ENCODE measurements around the gene BCL11B.
"Not testable (repeated sequence)": the region's sequence is repeated elsewhere in the genome, so short reads cannot be mapped to it uniquely, and the experiment has no call there.

BCL11B gene

GRCh38 chr14:99232714-99233214, 39.2 kb downstream of the BCL11B start:
- Histone ChIP-seq H3K36me3 (no peaks in the 10 kb centered on the region), H3K4me1 (no peaks in the 10 kb centered on the region), H3K27me3 (no peaks in the 10 kb centered on the region), H3K9me3 (no peaks in the 10 kb centered on the region), H3K4me3 (ENCODE audit: low read depth, low read length) (no peak overlapping the region)
- no peak for DNase-seq
- no peak for TF ChIP-seq CTCF (IDR thresholded peaks at IDR 0.05; ENCODE audit: low read depth, low read length)

- Histone ChIP-seq H3K4me3 (ENCODE audit: low read depth, low read length) (no peak overlapping the region), H3K4me1 (no peaks in the 10 kb centered on the region), H3K9me3 (no peaks in the 10 kb centered on the region), H3K36me3 (no peaks in the 10 kb centered on the region), H3K27me3 (no peaks in the 10 kb centered on the region)
- no peak for DNase-seq
- no peak for TF ChIP-seq CTCF (IDR thresholded peaks at IDR 0.05; ENCODE audit: low read depth, low read length)
These were observed 39.9 kb downstream of the BCL11B start for GRCh38 chr14:99231850-99232713.

GRCh38 chr14:99231161-99231849, 40.7 kb downstream of the BCL11B start:
- no peak for DNase-seq

GRCh38 chr14:99230208-99231151, 41.5 kb downstream of the BCL11B start:
- no peak for DNase-seq
- no peaks in the 10 kb centered on the region for H3K9me3 ChIP-seq
- TF ChIP-seq CTCF (IDR thresholded peaks at IDR 0.05; ENCODE audit: low read depth, low read length): no peak
- H3K4me3 ChIP-seq (ENCODE audit: low read depth, low read length): no peak overlapping the region
- H3K4me1 ChIP-seq: no peaks in the 10 kb centered on the region
- H3K36me3 ChIP-seq: no peaks in the 10 kb centered on the region
- H3K27me3 ChIP-seq: no peaks in the 10 kb centered on the region

More at GRCh38 chr14:99231161-99231849, 40.7 kb downstream of the BCL11B start:
- H3K27me3 ChIP-seq: no peaks in the 10 kb centered on the region
- H3K36me3 ChIP-seq: no peaks in the 10 kb centered on the region
- H3K9me3 ChIP-seq: no peaks in the 10 kb centered on the region
- no peak overlapping the region for H3K4me3 ChIP-seq (ENCODE audit: low read depth, low read length)
- H3K4me1 ChIP-seq: no peaks in the 10 kb centered on the region
- TF ChIP-seq CTCF (IDR thresholded peaks at IDR 0.05; ENCODE audit: low read depth, low read length): no peak

GRCh38 chr14:99229654-99230207, 42.3 kb downstream of the BCL11B start:
- Histone ChIP-seq H3K36me3 (no peaks in the 10 kb centered on the region), H3K4me1 (no peaks in the 10 kb centered on the region), H3K9me3 (no peaks in the 10 kb centered on the region), H3K4me3 (ENCODE audit: low read depth, low read length) (no peak overlapping the region), H3K27me3 (no peaks in the 10 kb centered on the region)
- TF ChIP-seq CTCF (IDR thresholded peaks at IDR 0.05; ENCODE audit: low read depth, low read length): no peak
- no peak for DNase-seq

GRCh38 chr14:99228760-99229159, 43.2 kb downstream of the BCL11B start:
- H3K9me3 ChIP-seq; H3K36me3 ChIP-seq; H3K27me3 ChIP-seq; DNase-seq; H3K4me1 ChIP-seq; H3K4me3 ChIP-seq (ENCODE audit: low read depth, low read length): not testable (repeated sequence)
